ENCODE results near the gene EIF3B.
"Not testable (repeated sequence)": the region's sequence is repeated elsewhere in the genome, so short reads cannot be mapped to it uniquely, and the experiment has no call there.

The EIF3B gene

DNA sequence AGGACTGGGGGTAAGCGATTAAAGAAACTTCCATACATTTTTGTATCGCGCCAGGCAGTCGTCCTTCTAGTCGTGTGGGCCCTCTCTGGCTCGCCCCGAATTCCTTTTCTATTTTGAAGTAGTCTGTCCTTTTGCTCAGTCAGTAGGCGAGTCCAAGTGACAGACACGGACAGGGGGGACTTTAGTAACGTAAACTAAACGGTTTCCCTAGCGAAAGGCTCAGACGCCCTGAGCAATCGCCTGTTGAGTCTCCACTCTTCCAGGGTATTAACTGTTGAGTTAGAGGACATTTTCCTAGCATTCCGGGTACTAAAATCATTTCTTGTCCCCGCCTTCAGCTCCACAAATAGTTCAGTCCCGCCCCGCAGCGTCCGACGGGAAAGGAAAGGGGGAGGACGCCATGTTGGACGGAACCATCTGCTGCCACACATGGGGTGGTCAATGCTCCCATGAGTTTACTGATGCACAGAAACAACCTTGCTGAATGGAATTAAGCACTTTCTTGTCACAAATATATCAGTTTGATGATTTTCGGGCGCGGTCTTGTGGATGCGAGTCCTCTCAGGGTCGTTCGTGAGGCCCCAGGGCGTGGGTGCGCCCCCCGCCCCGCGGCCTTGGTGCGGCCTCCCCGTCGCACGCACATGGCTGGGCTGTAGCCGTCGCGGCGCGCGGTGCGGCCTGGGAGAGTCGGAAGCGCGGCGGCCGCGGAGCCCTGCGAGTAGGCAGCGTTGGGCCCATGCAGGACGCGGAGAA, at the start of gene EIF3B:
Gene EIF3B, plus strand, starts transcription at position 642 of the 753 bp plus-strand sequence. Its CDS starts 95 bp downstream, at position 737.
- peak; percentile 80 to 84 (median 80) for DNase-seq (ENCODE audit: low read depth in 3 of 3)

DNA sequence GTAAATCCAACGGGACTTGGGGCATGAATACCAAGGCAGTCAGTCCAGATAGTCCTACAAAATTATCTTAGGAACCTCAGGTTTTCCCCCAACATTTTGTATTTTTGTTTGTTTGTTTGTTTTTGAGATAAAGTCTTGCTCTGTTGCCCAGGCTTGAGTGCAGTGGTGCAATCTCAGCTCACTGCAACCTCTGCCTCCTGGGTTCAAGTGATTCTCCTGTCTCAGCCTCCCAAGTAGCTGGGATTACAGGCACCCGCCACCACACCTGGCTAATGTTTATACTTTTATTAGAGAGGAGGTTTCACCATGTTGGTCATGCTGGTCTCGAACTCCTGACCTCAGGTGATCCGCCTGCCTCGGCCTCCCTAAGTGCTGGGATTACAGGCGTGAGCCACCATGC, 49.4 kb upstream of the EIF3B start:
- not testable (repeated sequence) for DNase-seq (ENCODE audit: low read depth in 3 of 3)

DNA sequence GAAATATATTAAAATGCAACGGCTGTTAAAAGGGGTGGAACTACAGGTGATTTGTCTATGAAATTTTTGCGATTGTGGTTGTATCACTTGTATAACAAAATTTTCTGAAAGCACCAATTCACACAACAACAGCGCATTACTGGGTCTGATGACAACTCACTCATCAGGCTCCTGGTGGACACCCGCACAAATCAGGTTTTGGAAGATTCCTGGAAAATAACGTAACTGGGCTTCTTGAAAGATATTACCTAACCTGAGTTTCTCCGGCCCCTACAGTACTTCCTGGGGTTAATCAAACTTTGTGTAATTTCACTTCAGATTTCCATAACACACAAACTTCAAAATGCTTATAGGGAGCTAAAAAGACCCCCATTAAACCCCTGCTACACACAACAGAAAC, 47.9 kb upstream of the EIF3B start:
- no peak for DNase-seq (ENCODE audit: low read depth in 3 of 3)

DNA sequence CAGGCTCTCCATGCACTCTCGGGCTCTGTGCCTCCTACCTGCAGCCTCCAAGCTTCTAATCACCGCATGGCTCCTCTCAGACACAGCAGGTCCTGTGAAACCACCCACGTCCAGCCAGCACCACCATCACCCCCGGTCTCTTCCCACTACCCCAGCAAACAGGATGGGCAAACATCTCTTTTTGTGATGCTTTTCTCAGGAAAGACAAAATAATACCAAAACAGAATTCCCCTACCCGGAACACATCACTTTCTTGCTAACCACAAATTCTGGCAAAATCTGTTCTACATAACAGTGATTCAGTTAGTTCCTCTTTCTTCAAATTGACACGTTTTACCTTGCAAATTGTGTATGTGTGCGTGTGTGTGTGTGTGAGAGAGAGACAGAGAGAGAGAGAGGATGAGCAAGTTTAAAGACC, 46.9 kb upstream of the EIF3B start:
- no peak for DNase-seq (ENCODE audit: low read depth in 3 of 3)

DNA sequence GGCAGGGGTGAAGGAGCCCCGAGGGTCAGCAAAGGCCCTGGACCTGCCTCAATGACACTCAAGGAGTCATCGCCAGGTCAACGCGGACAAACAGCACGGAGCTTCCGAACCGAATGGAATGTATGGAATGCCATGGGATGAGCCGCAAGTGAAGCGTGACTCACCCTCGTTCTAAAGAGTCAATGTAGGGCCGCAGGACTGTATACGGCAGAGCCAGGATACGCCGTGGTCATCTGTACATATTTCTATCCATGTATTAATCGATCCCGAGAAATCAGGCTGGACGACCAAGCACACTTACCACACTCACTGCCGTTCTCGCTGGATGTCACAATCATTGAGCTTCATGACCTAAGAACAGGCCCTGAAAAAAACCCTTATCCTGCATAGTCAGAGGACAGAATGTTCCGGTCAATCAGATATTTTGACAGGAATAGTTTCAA, 44.7 kb upstream of the EIF3B start:
- DNase-seq (ENCODE audit: low read depth in 3 of 3): no peak

DNA sequence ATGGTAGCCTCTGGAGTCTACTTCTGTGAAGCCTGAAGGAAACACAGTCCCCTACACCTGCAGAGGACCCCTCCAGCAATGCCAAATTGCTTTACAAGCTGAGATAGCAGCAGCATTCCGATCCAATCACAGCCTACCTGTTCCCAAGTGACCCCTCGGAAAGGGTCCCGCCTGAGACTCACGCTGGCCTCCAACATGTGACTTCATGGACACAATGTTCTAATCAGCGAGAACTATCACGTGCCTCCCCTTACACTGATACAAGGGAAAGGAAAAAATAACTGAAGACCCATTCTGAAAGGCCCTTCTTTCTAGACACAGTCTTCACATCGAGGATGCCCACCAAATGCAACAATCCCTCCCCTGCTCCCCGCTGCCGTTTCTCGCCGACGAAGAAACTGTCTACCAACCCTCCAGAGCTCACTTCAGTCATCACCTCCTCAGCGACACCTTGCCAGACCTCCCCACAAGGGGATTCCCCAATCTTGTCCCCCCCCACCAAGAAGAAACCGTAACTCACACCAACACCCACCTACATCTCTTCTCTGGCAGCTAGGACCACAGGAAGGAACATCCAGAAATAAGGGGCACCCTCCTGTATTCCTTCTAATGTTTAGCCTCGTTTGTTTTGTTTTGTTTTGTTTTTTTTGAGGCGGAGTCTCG, 42.2 kb upstream of the EIF3B start:
- DNase-seq (ENCODE audit: low read depth in 3 of 3): no peak

DNA sequence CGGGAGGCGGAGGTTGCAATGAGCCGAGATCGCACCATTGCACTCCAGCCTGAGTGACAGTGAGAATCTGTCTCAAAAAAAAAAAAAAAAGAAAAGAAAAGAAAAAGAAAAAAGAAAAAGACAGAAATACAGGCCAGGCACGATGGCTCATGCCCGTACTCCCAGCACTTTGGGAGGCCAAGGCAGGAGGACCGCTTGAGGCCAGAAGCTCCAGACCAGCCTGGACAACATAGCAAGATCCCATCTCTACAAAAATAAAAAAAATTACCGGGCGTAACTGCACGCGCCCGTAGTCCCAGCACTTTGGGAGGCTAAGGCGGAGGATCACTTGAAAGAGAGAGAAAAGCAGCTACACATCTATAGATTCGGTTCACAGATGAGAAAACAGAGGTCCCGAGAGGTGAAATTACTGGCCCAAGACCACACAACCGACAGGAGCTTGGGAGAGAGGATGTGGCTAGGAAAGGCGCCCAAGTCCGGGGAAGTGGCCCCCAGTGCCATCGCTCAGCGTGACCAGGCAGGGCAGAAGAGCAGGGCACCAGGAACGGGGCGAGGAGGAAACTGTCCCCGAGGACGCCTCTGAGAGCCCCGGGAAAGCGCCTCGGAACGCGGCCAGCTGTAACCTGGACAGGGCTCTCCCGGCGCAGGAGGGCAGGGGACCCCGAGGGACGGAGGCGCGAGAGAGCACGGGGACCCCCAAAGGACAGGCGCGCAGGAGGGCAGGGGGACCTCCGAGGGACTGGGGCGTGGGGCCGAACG, 41.0 kb upstream of the EIF3B start:
- no peak for DNase-seq (ENCODE audit: low read depth in 3 of 3)

DNA sequence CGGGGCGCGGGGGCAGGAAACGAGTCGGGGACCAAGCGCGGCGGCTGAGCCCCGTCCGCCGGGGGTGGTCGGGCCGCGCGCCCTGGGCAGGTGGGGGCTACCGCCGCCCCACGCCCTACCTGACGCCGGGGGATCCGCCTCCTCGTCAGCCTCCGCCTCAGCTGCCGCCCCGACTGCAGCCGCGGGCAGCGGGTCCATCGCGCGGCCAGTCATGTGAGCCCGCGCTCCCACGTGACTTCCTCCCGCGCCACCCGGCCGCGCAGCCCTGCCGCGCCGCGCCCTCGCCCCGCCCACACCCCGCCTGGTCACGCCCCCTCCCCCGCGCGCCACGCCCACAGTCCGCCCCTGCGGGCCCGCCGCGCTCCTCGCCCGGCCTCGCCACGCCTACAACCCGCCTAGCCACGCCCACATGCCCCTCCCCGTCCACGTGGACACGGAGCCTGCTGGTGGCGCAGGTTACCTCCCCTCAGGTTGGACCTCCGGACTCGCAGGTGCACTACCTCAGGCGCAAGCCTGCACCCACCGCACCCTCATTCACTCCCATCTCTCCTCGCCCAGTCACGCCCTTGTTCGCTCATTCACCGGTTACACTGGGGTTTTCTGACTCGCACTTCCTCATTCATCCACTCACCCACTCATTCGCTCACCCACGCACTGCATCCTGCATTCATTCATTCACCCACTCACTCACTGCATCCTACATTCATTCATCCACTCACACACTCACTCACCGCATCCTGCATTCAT, 40.2 kb upstream of the EIF3B start, which contains the start of gene SNX8:
Gene SNX8, minus strand, starts transcription at position 233 of the 747 bp plus-strand sequence. Its CDS starts 20 bp downstream, at position 213.
- peak; percentile 91 to 95 (median 93) for DNase-seq (ENCODE audit: low read depth in 3 of 3)

DNA sequence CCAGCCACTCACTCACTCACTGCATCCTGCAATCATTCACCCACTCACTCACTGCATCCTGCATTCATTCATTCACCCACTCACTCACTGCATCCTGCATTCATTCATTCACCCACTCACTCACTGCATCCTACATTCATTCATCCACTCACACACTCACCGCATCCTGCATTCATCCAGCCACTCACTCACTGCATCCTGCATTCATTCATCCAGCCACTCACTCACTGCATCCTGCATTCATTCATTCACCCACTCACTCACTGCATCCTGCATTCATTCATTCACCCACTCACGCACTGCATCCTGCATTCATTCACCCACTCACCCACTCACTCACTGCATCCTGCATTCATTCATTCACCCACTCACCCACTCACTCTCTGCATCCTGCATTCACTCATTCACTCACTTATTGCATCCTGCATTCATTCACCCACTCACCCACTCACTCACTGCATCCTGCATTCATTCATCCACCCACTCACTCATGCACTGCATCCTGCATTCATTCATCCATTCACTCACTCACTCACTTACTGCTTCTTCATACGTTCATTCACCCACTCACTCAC, 39.6 kb upstream of the EIF3B start:
- not testable (repeated sequence) for DNase-seq (ENCODE audit: low read depth in 3 of 3)

DNA sequence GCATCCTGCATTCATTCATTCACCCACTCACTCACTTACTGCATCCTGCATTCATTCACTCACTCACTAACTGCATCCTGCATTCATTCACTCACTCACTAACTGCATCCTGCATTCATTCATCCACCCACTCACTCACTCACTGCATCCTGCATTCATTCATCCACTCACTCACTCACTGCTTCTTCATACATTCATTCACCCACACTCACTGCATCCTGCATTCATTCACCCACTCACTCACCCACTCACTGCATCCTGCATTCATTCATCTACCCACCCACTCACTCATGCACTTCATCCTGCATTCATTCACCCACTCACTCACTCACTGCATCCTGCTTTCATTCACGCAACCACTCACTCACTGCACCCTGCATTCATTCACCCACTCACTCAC, 38.8 kb upstream of the EIF3B start:
- DNase-seq (ENCODE audit: low read depth in 3 of 3): no peak

DNA sequence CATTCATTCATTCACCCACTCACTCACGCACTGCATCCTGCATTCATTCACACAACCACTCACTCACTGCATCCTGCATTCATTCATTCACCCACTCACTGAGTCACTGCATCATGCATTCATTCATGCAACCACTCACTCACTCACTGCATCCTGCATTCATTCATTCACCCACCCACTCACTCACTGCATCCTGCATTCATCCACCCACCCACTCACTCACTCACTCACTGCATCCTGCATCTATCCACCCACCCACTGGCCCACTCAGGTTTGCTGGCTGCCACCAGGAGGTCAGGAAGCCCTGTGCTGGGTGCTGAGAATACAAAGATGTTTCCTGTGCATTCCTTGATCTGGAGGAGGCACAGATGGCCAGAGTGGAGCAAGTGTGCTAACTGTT, 38.0 kb upstream of the EIF3B start:
- DNase-seq (ENCODE audit: low read depth in 3 of 3): no peak

DNA sequence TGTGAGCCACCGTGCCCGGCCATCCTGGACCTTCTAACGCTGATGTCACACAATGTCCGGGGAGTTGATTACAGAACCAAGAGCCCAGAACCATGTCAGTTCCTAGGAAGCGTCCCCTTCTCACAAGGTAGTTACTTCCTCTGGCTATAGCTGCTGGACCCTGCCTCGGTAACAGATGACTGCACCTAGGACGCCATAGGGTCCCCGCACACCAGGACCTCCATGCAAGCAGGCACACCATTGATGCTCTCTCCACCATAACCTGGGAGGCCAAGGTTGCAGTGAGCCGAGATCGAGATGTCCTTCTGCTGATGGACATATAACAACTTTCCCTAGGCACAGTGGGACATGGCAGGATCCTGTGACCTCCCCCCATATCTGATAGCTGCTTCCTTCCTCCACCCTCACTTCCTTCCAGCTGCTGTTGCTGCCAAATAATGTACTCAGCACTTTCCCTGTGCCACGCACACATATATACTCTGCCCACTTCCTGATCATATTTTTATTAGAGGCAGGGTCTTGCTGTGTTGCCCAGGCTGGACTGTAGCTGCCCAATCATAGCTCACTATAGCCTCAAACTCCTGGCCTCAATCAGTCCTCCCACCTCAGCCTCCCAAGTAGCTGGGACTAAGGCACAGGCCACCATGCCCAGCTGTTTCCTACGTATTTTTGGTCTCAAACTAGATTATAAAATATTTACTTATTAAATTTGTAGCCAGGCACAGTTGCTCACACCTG, 36.9 kb upstream of the EIF3B start:
- no peak for DNase-seq (ENCODE audit: low read depth in 3 of 3)

DNA sequence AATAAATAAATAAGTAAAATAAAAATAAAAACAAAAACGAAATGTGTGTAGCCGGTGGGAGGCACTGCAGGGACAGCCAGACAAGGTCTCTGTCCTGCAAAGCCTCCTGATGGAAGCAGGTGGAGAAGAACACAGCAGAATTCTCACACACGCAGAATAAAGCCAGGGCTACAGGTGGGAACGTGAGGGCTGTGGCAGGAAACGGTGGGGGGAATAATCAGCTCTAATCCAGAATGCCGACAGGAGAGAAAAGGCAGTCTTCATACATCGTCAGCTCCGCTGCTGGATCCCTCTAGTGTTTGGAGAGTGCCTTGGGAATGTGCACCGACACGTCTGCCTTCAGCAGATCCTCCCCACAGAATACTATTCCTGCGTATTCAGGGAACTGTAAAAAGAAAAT, 33.6 kb upstream of the EIF3B start:
- DNase-seq (ENCODE audit: low read depth in 3 of 3): no peak

DNA sequence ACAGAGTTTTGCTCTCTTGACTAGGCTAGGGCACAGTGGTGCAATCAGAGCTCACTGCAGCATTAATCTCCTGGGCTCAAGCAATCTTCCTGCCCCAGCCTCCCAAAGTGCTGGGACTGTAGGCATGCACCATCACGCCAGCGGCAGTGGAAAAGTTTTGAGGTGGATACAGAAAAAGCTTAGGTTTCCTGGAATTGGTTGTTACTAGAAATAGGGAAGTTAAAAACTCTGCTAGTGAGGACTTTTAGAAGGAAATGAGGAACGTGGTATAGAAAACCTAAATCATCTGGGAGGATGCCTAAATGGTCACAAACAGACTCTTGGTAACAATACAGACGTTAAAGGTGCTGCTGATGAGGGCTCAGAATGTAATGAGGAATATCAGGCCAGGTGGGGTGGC, 29.5 kb upstream of the EIF3B start:
- DNase-seq (ENCODE audit: low read depth in 3 of 3): no peak

DNA sequence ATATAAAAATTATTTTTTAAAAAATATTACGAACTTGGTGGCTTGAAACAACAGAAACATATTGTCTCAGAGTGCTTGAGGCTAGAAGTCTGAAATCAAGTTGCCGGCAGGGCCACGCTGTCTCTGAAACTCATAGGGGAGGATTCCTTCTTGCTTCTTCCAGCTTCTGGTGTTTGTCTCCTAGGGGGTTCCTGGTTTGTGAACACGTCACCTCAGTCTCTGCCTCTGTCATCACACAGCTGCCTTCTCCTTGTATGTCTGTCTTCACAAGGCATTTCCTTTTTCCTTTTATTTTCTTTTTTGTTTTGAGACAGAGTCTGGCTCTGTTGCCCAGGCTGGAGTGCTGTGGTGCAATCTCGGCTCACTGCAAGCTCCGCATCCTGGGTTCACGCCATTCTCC, 27.7 kb upstream of the EIF3B start:
- no peak for DNase-seq (ENCODE audit: low read depth in 3 of 3)

DNA sequence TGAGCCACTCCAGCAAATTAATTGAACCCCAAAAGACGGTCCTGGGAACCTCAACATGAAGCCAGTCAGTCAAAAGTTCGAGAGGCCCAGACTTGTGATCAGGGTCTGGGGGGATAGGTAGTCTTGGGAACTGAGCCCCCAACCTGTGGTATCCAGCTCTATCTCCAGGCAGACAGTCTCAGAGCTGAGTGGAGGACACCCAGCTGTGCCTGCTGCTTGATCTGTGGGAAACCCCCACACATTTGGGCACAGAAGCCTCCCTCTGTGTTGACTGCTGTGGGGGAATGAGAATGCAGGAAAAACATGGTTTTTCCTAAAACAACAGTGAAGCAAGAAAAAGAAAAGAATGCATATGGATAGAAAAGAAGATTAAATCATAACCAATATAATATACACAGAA, 24.1 kb upstream of the EIF3B start:
- no peak for DNase-seq (ENCODE audit: low read depth in 3 of 3)

DNA sequence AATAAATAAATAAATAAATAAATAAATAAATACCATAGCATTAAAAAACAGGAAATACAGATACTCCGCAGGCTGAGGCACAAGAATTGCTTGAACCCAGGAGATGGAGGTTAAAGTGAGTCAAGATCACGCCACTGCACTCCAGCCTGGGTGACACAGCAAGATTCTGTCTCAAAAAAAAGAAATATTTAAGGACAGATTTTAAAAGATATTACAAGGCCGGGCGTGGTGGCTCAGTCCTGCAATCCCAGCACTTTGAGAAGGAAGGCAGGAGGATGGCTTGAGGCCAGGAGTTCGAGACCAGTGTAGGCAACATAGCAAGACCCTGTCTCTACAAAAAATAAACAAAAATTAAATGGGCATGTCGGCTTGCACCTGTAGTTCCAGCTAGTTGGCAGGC, 22.9 kb upstream of the EIF3B start:
- no peak for DNase-seq (ENCODE audit: low read depth in 3 of 3)

DNA sequence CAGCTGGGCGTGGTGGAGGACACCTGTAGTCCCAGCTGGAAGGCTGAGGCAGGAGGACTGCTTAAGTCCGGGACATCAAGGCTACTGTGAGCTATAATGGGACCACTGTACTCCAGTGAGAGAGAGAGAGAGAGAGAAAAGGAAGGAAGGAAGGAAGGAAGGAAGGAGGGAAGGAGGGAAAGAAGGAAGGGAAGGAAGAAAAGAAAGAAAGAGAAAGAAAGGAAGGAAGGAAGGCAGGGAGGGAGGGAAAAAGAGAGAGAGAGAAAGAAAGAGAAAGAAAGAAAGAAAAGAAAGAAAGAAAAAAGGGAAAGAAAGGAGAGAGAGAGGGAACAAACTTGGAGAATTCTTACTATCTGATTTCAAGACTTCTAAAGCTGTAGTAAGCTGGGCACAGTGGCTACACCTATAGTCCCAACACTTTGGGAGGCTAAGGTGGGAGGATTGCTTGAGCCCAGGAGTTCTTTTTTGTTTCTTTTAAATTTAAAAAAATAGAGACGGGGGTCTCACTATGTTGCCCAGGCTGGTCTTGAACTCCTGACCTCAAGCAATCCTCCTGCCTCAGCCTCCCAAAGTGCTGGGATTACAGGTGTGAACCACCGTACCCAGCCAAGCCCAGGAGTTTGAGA, 21.9 kb upstream of the EIF3B start:
- DNase-seq (ENCODE audit: low read depth in 3 of 3): not testable (repeated sequence)

DNA sequence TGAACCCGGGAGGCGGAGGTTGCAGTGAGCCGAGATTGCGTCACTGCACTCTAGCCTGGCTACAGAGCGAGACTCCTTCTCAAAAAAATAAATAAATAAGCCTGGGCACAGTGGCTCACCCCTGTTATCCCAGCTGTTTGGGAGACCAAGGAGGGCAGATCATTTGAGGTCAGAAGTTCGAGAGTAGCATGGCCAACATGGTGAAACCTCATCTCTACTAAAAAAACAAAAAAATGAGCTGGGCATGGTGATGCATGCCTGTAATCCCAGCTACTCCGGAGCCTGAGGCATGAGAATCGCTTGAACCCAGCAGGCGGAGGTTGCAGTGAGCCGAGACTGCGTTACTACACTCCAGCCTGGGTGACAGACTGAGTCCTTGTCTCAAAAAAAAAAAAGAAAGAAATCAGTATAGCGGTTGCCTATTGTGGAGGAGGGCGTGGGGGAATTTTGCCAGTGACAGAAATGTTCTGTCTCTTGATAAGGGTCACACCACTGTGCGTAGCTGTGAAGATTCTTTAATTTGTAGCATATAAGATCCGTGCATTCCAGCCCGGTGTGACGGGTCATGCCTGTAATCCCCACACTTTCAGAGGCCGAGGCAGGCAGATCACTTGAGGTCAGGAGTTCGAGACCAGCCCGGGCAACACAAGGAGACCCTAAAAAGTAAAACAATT, 17.9 kb upstream of the EIF3B start:
- DNase-seq (ENCODE audit: low read depth in 3 of 3): no peak
